Measurements from ENCODE around the gene AKAP13.

Gene AKAP13

DNA sequence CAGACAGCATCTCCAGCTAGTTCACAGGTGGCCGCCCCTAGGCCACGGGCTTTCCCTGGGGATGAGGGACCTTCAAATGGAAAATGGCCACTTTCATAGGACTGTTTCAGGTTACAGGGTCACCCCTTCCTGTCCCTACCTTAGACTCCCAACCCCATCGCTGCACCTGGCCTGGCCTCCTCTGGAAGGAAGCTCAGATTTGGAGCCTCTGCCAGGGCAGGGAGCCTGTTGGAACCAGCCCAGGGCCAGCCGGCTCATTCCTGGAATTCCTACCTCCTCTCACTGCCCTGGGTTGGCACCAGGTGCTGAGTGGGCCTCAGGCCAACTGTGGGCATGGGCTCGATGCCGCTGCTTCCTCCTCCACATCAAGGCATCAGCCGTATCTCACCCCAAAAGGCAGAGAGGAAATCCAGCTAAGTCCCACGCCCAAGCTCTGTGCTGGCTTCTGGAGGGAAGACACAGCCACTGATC, 372.1 kb downstream of the AKAP13 start:
- peaks cover 23% of the 10 kb centered on the region for H3K36me3 ChIP-seq
- no peak overlapping the region for H3K27ac ChIP-seq
- TF ChIP-seq, protein P1, sequence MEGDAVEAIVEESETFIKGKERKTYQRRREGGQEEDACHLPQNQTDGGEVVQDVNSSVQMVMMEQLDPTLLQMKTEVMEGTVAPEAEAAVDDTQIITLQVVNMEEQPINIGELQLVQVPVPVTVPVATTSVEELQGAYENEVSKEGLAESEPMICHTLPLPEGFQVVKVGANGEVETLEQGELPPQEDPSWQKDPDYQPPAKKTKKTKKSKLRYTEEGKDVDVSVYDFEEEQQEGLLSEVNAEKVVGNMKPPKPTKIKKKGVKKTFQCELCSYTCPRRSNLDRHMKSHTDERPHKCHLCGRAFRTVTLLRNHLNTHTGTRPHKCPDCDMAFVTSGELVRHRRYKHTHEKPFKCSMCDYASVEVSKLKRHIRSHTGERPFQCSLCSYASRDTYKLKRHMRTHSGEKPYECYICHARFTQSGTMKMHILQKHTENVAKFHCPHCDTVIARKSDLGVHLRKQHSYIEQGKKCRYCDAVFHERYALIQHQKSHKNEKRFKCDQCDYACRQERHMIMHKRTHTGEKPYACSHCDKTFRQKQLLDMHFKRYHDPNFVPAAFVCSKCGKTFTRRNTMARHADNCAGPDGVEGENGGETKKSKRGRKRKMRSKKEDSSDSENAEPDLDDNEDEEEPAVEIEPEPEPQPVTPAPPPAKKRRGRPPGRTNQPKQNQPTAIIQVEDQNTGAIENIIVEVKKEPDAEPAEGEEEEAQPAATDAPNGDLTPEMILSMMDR (IDR thresholded peaks at IDR 0.05): no peak
- peaks cover 10% of the 10 kb centered on the region for H3K27me3 ChIP-seq
- no peaks in the 10 kb centered on the region for H3K4me1 ChIP-seq (ENCODE audit: control insufficient read depth in 1 of 2, insufficient read depth in 1 of 2, low read depth in 1 of 2, low read length in 1 of 2)
- no peak overlapping the region for H3K4me3 ChIP-seq (ENCODE audit: low read depth in 1 of 2, low read length in 1 of 2)
- H3K9me3 ChIP-seq: no peaks in the 10 kb centered on the region

DNA sequence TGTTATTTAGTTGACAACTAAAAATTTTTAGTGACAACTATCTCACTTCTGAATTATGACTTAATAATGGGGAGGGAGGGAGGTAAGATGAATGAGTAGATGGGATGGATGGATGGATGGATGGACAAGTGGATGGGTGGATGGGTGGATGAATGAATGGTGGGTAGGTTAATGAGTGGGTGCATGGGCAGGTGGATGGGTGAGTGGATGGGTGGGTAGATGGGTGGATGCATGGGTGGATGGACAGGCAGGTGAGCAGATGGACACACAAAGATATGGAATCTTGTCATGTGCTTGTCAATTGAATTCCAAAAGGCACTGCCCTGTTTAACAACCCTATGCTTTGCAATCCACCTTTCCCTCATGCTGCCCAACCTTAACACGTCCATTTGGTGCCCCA, 372.9 kb downstream of the AKAP13 start:
- Histone ChIP-seq H3K9me3 (no peaks in the 10 kb centered on the region), H3K36me3 (peaks cover 16% of the 10 kb centered on the region), H3K4me3 (ENCODE audit: low read depth in 1 of 2, low read length in 1 of 2) (no peak overlapping the region), H3K27ac (no peak overlapping the region), H3K4me1 (ENCODE audit: control insufficient read depth in 1 of 2, insufficient read depth in 1 of 2, low read depth in 1 of 2, low read length in 1 of 2) (no peaks in the 10 kb centered on the region), H3K27me3 (peaks cover 10% of the 10 kb centered on the region)
- TF ChIP-seq, protein P1 (IDR thresholded peaks at IDR 0.05): no peak

GRCh38 chr15:85753791-85754452, 373.5 kb downstream of the AKAP13 start:
- no peak overlapping the region for H3K27ac ChIP-seq
- H3K4me1 ChIP-seq (ENCODE audit: control insufficient read depth in 1 of 2, insufficient read depth in 1 of 2, low read depth in 1 of 2, low read length in 1 of 2): no peaks in the 10 kb centered on the region
- H3K4me3 ChIP-seq (ENCODE audit: low read depth in 1 of 2, low read length in 1 of 2): no peak overlapping the region
- TF ChIP-seq, protein P1 (IDR thresholded peaks at IDR 0.05): no peak
- no peaks in the 10 kb centered on the region for H3K9me3 ChIP-seq
- peaks cover 9% of the 10 kb centered on the region for H3K36me3 ChIP-seq
- H3K27me3 ChIP-seq: peaks cover 10% of the 10 kb centered on the region

GRCh38 chr15:85754989-85755388, 374.6 kb downstream of the AKAP13 start:
- no peak overlapping the region for H3K27ac ChIP-seq
- TF ChIP-seq, protein P1 (IDR thresholded peaks at IDR 0.05): no peak
- H3K4me1 ChIP-seq (ENCODE audit: control insufficient read depth in 1 of 2, insufficient read depth in 1 of 2, low read depth in 1 of 2, low read length in 1 of 2): no peaks in the 10 kb centered on the region
- no peaks in the 10 kb centered on the region for H3K36me3 ChIP-seq
- H3K9me3 ChIP-seq: no peaks in the 10 kb centered on the region
- H3K27me3 ChIP-seq: peaks cover 10% of the 10 kb centered on the region
- H3K4me3 ChIP-seq (ENCODE audit: low read depth in 1 of 2, low read length in 1 of 2): no peak overlapping the region

GRCh38 chr15:85755471-85755870, 375.1 kb downstream of the AKAP13 start:
- Histone ChIP-seq H3K4me3 (ENCODE audit: low read depth in 1 of 2, low read length in 1 of 2) (no peak overlapping the region), H3K36me3 (no peaks in the 10 kb centered on the region), H3K9me3 (no peaks in the 10 kb centered on the region), H3K4me1 (ENCODE audit: control insufficient read depth in 1 of 2, insufficient read depth in 1 of 2, low read depth in 1 of 2, low read length in 1 of 2) (no peaks in the 10 kb centered on the region), H3K27ac (no peak overlapping the region), H3K27me3 (peaks cover 10% of the 10 kb centered on the region)
- TF ChIP-seq, protein P1 (IDR thresholded peaks at IDR 0.05): no peak
